KMS-11 (cell line): ENCODE measurements around the gene PRR4.

Source experiments
- H2AFZ ChIP-seq: fragments of 200-600 bp; sonication (generic); 2 replicates; pipeline ENCODE4 v1.6.1; 2016; ENCODE audit warnings: antibody characterized with exemption, mixed run types, low read depth
- H3K27ac ChIP-seq: fragments of 200-600 bp; sonication (generic); 2 replicates; pipeline ENCODE4 v1.6.1; 2016; ENCODE audit warnings: mild to moderate bottlenecking, mixed run types
- H3K27me3 ChIP-seq: fragments of 200-600 bp; sonication (generic); 2 replicates; pipeline ENCODE4 v1.6.1; 2017; ENCODE audit warnings: mild to moderate bottlenecking, low read depth, mixed run types, moderate library complexity; ENCODE audit not compliant: insufficient read depth
- H3K36me3 ChIP-seq: fragments of 200-600 bp; sonication (generic); 2 replicates; pipeline ENCODE4 v1.6.1; 2017; ENCODE audit warnings: mild to moderate bottlenecking, mixed run types; ENCODE audit not compliant: insufficient read depth
- H3K4me1 ChIP-seq: fragments of 200-600 bp; sonication (generic); 2 replicates; pipeline ENCODE4 v1.6.1; 2016; ENCODE audit warnings: mild to moderate bottlenecking, low read depth, mixed run types; ENCODE audit not compliant: poor library complexity, severe bottlenecking
- H3K4me2 ChIP-seq: fragments of 200-600 bp; sonication (generic); 2 replicates; pipeline ENCODE4 v1.7.0; 2016; ENCODE audit warnings: mild to moderate bottlenecking, mixed run types
- H3K4me3 ChIP-seq: fragments of 200-600 bp; sonication (generic); IDR thresholded peaks from 2 replicates; pipeline ENCODE4 v1.6.1; 2017; ENCODE audit warnings: low read depth, low read length, mixed read lengths; ENCODE audit not compliant: insufficient read depth
- H3K79me2 ChIP-seq: fragments of 200-600 bp; sonication (generic); 2 replicates; pipeline ENCODE4 v1.6.1; 2016; ENCODE audit warnings: low read depth, mixed run types; ENCODE audit not compliant: insufficient read depth
- H3K9ac ChIP-seq: fragments of 200-600 bp; sonication (generic); 2 replicates; pipeline ENCODE4 v1.6.1; 2016; ENCODE audit warnings: mild to moderate bottlenecking, mixed run types
- H4K20me1 ChIP-seq: fragments of 200-600 bp; sonication (generic); 2 replicates; pipeline ENCODE4 v1.6.1; 2016; ENCODE audit warnings: mild to moderate bottlenecking, mixed run types; ENCODE audit not compliant: insufficient read depth
- TF ChIP-seq, protein P1 (sequence below): fragments of 200-600 bp; sonication (generic); conservative IDR thresholded peaks from 2 replicates; pipeline ENCODE4 v1.6.1; 2017; ENCODE audit warnings: low read depth, mild to moderate bottlenecking, antibody characterized with exemption, low read length, moderate library complexity, mixed read lengths

Gene PRR4

DNA sequence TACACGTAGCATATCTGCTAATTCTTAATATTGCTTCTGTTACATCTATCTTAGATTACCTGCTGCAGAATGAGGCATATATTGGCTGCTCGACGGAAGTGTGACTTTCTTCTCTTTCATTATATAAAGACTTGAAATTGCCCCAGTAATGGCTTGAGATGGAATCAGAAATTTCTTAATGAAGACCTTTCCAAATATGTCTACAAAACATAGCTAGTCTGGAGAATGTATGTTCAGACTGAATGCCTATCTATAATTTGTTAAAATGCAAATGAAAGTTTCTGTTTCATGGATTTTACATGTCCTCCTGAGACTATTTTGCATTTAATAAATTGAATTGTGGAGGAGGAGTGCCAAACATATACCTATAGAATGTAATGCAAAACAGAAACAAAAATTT is 23.0 kb downstream of the PRR4 start, which contains the start of gene TAS2R10:
Gene TAS2R10 (minus strand): TSS at position 101 of the 400 bp plus-strand sequence. CDS start 89 bp downstream, at position 12.
- H3K79me2 ChIP-seq = no peaks in the 10 kb centered on the region
- H3K36me3 ChIP-seq = no peaks in the 10 kb centered on the region
- H2AFZ ChIP-seq = no peak within 1 kb of the TSS
- no peaks in the 10 kb centered on the region for H3K4me1 ChIP-seq
- TF ChIP-seq, protein P1, sequence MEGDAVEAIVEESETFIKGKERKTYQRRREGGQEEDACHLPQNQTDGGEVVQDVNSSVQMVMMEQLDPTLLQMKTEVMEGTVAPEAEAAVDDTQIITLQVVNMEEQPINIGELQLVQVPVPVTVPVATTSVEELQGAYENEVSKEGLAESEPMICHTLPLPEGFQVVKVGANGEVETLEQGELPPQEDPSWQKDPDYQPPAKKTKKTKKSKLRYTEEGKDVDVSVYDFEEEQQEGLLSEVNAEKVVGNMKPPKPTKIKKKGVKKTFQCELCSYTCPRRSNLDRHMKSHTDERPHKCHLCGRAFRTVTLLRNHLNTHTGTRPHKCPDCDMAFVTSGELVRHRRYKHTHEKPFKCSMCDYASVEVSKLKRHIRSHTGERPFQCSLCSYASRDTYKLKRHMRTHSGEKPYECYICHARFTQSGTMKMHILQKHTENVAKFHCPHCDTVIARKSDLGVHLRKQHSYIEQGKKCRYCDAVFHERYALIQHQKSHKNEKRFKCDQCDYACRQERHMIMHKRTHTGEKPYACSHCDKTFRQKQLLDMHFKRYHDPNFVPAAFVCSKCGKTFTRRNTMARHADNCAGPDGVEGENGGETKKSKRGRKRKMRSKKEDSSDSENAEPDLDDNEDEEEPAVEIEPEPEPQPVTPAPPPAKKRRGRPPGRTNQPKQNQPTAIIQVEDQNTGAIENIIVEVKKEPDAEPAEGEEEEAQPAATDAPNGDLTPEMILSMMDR = no peak
- H3K4me3 ChIP-seq = no peak within 1 kb of the TSS
- no peak within 1 kb of the TSS for H3K27ac ChIP-seq
- H3K27me3 ChIP-seq = no peaks in the 10 kb centered on the region
- H3K4me2 ChIP-seq = no peak within 1 kb of the TSS
- no peaks in the 10 kb centered on the region for H4K20me1 ChIP-seq
- H3K9ac ChIP-seq = no peak within 1 kb of the TSS

DNA sequence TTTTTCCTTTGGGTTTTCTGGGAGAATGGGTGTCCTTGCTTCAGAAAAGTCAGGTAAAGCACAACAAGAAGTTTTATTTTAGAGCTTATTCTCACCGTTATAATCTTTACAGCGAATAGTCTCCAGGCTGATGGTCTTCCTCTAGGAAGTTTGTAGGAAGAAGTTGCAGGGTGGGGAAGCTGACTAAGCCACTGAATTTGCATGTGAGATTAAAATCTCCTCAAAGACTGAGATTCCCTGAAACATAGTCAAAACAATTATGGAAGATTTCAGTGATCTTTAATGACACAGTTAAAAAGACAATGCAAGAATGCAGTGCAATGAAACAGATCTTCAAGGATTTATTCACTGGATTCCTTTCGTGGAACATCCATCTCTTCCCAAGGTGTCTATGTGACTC is 24.3 kb downstream of the PRR4 start:
- Histone ChIP-seq H3K9ac (no peak overlapping the region), H3K79me2 (no peaks in the 10 kb centered on the region), H3K4me3 (no peak overlapping the region), H3K4me1 (no peaks in the 10 kb centered on the region), H2AFZ (no peak overlapping the region), H3K27ac (no peak overlapping the region), H3K27me3 (no peaks in the 10 kb centered on the region), H3K4me2 (no peak overlapping the region), H3K36me3 (no peaks in the 10 kb centered on the region), H4K20me1 (no peaks in the 10 kb centered on the region)
- TF ChIP-seq, protein P1 = no peak

DNA sequence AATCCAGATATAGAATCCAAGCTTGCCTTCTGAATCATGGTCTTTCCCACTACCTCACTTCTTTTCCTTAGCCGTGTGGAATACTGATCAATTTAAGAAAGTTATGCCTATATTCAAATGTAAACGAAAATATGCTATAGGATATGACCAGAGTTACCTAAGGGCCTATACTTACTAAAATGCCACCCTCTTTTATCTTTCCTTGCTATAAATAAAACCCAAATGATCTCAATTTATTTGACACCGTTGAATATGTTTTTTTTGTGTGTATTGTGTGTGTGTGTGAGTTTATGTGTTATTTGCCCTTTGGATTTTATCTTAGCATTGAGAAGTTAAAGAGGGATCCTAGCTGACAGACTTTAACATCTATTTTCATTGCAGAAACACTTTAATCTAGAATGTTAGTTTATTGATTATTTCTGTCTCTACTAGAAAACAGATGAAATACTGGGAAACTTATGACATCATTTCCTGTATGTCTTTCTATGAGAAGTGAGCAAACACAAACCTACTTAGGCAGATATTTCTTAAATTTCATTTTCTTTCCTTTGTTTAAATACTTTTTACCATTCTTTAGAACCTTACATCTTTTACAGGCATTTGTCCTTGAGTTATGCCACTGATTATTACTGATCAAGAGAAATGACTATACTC is 37.3 kb downstream of the PRR4 start:
- Histone ChIP-seq H3K36me3 (no peaks in the 10 kb centered on the region), H2AFZ (no peak overlapping the region), H3K4me2 (no peak overlapping the region), H3K27me3 (no peaks in the 10 kb centered on the region), H3K4me3 (no peak overlapping the region), H4K20me1 (no peaks in the 10 kb centered on the region), H3K4me1 (no peaks in the 10 kb centered on the region), H3K9ac (no peak overlapping the region), H3K27ac (no peak overlapping the region), H3K79me2 (no peaks in the 10 kb centered on the region)
- TF ChIP-seq, protein P1 = no peak

DNA sequence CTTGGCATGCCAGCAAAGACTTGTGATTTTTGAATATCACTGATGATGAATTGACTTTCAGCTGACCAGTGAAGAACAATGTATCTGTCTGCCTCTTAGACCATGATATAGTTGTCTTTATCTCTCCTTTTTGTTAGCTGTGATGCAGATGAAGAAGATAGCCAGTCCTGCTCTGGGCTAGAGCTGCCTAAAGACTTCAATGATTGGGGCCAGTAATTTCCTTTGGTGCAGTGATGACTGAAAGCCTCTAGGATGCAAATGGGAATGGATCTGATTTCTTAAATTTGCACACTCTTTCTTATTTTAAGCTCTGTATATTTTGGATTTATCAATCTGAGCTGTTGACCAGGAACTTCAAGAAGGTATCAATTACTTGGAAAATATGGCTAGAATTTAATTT is 39.2 kb downstream of the PRR4 start, which contains the start of gene TAS2R9:
Gene TAS2R9 (minus strand): TSS at position 101 of the 400 bp plus-strand sequence. CDS start 93 bp downstream, at position 8.
- Histone ChIP-seq H3K4me3 (no peak within 1 kb of the TSS), H3K4me1 (no peaks in the 10 kb centered on the region), H3K9ac (no peak within 1 kb of the TSS), H3K27ac (no peak within 1 kb of the TSS), H2AFZ (no peak within 1 kb of the TSS), H4K20me1 (no peaks in the 10 kb centered on the region), H3K27me3 (no peaks in the 10 kb centered on the region), H3K36me3 (no peaks in the 10 kb centered on the region), H3K4me2 (no peak within 1 kb of the TSS), H3K79me2 (no peaks in the 10 kb centered on the region)
- TF ChIP-seq, protein P1 = no peak
